RPMI7951 (cell line): Measurements from ENCODE around the gene FABP6. TPM values are rescaled to one million over a fixed set of nuclear protein-coding genes. Genes with fewer than 3 reads are reported as not detected.
"Not testable (repeated sequence)": the region's sequence is repeated elsewhere in the genome, so short reads cannot be mapped to it uniquely, and the experiment has no call there.

Experiments
- DNase-seq: peaks from one replicate; pipeline ENCODE4 v3.0.0-alpha.2; 2012; ENCODE audit warnings: low read depth
- total RNA-seq: library from RNA; depleted of rRNA; stranded (reverse); fragments of >200 nt; shearing (Covaris generic); gene quantifications from 2 replicates; pipeline ENCODE4 v1.2.3, GENCODE V29; 2014

Gene FABP6
- total RNA-seq, 1 experiment from 2014 or later: 3.6 TPM

DNA sequence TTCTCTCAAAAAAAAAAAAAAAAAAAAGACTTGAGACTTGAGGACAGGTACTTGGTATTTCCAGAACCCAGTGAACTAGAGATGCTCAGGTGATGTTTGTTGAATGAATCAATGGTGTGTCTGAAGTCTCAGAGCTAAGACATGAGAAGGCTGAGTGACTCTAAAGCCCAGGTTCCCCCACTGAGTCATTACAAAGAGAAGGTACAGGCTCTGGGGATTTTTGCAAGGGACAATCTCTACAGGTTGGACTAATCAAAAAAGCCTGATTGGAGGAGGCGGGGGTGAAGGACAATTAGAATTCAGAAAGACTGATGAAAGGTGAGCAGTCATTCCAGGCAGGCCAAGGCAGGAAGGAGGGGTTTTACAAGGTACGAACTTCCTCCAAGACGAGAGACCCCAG lies 8.2 kb upstream of the FABP6 start:
- no peak for DNase-seq

DNA sequence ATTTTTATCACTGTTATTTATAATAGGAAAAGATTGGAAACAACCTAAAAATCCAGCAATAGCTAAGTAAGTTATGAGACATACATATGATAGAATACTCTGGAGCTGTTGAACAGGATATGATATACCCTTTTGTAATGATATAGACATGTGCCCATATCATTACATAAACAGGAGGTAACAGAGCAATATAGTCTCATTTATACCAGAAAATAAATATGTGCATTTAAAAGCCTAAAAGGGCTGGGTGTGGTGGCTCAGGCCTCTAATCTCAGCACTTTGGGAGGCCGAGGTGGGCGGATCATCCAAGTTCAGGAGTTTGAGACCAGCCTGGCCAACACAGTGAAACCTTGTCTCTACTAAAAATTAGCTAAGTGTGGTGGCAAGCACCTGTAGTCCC lies 2.3 kb upstream of the FABP6 start:
- no peak for DNase-seq

DNA sequence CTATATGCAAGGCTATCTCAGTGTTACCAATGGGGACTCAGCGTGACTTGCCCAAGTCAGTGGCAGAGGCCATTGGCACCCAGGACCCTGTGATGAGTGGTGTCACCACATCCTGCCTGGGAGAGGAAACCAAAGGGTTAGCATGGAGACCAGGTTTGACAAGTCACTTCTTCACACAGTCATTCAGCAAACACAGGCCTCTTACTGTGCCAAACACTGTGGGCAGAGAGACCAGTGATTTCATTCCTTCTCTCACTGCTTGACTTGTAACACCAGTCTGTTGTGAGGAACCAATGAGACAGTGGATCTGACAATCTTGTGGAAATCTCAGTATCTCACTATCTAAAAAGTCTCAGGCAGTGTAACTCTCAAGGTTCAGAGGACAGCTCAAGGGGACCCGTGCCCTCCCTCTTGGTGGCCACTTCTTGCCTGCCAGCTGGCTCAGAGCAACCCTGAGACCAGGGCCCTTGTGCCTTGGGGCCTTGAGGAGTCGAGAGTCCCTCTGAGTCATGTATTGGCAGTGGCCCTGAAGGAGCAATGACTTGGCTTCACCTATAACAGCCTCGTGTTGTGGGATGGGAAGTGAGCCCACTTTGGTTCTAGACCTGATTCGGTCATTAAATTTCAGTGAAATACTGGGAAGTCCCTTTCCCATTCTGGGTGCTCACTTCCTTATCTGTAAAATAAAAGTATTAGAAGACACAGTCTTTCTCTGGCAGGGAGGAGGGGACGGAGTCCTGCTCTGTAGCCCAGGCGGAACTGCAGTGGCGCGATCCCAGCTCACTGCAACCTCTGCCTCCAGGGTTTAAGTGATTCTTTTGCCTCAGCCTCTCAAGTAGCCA lies 1.6 kb downstream of the FABP6 start:
- peak; percentile 95 for DNase-seq

DNA sequence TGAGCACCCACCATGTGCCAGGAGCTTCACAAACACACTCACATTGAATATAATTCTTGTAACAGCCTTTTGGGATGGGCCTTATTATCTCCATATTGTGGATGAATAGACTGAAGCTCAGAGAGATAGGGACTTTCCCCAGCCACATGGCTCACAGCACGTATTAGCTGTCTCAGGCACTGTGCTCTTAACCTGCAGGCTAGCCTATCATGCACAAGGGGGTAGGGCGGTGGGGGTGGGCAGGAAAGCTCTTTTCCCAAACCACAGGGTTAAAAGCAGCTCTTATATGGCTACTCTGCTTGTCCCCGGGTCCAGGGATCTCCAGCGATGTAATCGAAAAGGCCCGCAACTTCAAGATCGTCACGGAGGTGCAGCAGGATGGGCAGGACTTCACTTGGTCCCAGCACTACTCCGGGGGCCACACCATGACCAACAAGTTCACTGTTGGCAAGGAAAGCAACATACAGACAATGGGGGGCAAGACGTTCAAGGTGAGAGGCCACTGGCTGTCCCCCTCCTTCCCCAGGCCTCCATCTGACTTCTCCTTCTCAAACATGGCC lies 2.6 kb downstream of the FABP6 start:
- peak; percentile 51 for DNase-seq

DNA sequence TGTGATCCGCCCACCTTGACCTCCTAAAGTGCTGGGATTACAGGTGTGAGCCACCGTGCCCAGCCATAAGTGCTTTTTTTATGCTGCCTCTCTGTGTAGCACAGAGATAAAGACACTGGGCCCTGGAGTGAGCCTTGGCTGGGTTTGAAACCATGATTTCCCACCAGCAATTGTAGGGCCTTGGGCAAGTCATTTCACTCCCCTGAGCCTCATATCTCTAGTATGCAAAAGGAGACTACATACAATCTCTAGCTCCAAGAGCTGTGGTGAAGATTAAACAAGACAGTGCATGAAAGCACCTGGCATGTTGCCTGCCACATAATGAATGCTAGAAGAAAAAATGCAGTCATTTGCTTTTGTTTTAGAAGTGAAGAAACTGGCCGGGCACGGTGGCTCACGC lies 3.9 kb downstream of the FABP6 start:
- peak; percentile 47 for DNase-seq

DNA sequence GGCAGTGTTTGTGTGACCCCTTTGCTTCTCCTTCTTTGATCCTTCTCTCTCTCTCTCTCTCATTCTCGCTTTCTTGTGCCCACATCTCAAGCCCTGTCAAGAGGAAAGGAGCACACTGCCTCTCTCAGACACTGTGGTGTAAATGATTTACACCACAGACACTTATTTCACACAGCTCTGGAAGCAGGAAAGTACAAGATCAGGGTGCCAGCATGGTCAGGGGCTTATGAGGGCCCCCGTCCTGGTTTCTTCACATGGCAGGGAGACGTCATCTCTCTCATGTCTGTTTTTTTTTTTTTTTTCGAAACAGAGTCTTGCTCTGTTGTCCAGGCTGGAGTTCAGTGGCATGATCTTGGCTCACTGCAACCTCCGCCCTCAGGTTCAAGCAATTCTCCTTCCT lies 6.4 kb downstream of the FABP6 start:
- no peak for DNase-seq

DNA sequence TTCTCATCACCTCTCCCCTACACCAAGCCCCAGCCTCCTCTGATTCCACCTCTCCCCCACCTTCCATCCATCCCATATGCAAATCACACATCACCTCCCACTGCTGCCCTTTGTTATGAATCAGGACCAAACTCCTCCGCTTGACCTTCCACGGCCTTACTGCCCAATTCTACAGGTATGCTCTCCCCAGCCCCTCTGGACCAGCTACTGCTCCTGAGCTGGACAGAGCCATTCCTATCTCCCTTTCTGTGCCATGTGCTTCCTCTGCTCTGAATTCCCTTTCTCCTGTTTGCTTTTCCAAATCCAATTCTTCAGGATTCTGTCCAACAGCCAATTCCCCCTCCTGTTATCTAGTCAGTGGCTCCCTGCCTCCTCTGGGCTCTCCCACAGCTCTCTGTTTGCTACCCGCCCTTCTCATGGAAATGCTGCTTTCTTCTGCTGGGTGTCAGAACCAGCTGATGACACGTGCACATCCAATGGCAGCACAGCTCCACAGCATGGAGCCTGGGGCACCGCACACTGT lies 8.3 kb downstream of the FABP6 start:
- no peak for DNase-seq

DNA sequence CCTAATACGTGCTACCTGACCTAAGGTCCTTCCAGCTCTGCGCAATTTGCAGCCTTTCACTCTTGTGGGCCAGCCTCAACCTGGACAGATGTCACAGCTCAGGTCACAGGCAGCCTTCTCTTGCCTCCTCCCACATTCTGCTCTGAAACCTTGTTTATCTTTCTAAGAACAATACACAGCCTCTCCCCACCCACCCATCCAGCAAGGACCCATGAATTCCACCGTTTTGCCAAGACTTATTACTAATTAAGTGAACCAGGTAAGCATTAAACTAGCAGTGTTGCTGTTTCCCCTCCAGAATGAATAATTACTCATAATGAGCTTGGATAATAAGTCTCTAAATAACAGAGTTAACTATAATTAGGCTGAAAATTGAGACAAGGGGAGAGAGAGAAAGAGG lies 11.0 kb downstream of the FABP6 start:
- DNase-seq: no peak

DNA sequence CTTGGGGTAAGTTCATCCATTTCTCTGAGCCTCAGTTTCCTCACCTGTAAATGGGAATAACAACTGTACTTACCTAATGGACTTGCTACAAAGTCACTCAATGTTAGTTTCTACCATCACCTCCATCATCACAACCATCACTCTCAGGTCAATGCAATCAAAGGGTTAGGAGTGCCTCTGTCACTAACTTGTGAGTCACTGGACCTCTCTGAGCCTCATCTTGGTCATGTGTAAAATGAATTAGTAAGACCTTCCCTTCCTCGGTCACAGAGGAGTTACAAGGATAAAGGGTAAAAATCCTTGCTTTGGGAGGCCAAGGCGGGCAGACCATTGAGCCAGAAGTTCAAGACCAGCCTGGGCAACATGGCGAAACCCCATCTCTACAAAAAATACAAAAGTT lies 12.8 kb downstream of the FABP6 start:
- no peak for DNase-seq

DNA sequence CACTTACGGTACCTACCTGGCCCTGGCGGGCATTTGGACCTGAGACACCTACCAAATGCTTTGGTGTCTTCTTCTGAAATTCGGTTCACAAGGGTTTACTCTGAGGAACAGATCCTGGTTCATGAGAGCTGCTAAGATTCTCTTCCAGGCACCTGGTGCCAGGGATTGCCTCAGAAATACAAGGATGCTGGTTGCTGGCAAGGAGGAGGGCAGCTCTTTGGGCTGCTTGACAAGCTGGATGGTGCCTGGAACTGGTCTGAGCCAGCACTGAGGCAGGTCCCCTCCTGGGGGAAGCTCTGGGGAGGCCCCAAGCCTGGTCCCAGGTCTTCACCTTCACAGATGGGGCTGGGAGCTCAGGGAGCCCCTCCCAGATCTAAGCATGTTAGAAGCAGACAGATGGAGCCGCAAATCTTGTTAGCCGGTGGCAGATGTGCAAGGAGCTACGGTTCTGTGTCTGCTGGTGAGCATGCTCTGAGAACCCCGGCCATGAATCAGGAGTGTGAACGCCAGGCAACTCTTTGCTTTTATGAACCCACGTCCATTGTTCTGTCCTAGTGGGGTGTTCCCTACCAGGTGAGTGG lies 16.3 kb downstream of the FABP6 start:
- no peak for DNase-seq

DNA sequence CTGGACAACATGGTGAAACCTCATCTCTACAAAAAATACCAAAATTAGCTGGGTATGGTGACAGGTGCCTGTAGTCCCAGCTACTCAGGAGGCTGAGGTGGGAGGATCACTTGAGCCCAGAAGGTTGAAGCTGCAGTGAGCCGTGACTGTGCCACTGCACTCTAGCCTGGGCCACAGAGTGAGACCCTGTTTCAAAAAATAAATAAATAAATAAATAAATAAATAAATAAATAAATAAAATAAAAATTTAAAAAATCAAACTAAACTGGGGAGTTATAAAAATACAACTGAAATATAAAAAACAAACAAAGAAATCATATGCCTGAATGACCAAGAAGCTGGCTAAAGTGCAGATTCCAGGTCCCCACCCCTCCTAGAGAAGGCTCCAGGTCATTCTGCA lies 20.3 kb downstream of the FABP6 start:
- DNase-seq: not testable (repeated sequence)

DNA sequence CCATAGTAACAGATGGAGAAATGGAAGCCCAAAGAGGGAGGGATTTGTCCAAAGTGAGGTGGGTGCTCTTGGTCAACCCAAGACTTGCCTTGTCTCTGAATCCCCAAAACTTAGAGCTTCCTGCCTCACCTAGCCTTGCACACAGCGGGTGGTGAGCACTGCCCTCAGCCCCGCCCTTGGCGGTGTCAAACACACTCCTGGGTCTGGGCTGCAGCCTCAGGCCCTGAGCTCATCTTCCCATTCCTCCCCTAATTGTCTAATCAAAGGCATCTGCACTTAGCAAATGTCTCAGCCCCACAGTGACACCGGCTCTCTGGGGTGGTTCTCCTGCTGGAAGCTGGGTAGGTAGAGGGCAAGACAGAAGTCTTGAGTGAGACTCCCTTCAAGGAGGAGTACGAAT lies 20.9 kb downstream of the FABP6 start:
- DNase-seq: no peak

DNA sequence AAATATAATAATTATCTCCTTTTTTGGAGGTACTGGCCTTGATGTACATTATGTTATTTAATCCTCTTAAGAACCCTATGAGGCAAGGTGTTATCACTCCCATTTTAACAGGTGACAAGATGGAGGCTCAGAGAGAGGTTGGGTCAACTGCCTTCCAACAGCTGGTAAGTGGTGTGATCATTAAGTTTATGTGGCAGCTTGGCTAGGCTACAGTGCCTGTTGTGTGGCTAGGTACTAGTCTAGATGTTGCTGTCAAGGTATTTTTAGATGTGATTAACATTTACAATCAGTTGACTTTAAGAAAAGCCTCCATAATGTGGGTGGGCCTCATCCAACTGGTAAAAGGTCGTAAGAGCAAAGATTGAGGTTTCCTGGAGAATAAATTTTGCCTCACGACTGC lies 21.5 kb downstream of the FABP6 start:
- DNase-seq: no peak

DNA sequence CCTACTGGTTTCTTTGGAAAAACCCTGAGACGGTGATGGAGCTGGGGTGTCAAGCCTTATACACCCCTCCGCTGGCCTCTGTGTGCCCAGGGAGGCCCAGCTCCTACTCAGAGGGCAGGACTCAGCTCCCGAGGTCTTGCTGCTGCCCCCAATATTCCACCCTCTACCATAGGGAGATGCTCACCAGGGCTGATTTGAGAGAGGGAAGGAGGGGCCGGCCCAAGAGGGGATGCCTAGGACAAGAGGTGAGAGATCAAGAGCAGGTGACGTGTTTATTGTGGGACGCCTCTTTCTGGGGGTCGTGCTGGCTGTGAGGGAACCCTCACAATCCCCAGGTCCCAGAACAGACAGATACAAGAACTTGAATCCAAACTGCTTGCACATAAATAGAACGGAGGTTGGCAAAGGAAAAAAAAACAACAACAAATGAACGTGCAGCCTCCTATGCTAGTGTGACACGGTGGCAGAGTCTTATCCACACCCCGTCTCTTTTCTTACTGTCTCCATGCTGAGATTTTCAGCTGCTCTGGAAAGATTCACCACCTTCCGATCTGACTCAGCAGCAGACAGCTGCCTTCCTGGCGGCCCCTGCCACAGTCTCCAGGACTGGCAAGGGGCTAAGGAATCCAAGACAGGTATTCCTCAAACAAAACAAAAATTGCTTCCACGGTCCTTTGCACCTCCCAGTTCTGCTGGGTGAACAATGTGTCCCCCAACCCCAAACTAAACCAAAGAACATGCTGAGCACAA lies 22.3 kb downstream of the FABP6 start:
- no peak for DNase-seq

DNA sequence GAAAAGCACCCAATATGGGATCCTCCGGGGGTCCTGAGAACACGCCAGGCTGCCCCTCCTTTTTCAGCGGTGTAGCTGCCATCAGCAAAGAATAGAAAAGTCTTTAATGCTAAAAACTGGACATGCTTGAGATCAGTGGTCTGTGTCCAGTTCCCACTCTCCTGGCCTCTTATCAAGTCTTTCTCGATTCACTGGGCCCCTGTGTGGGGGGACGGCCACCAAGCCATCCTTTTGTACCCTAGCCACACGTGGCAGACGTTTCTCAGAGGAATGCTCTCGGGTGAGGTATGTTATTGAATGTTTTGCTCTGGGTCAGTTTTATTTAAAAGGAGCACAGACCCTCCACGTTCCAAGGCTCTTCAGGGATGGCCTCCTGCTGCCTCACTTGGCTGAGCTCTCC lies 23.6 kb downstream of the FABP6 start:
- no peak for DNase-seq

DNA sequence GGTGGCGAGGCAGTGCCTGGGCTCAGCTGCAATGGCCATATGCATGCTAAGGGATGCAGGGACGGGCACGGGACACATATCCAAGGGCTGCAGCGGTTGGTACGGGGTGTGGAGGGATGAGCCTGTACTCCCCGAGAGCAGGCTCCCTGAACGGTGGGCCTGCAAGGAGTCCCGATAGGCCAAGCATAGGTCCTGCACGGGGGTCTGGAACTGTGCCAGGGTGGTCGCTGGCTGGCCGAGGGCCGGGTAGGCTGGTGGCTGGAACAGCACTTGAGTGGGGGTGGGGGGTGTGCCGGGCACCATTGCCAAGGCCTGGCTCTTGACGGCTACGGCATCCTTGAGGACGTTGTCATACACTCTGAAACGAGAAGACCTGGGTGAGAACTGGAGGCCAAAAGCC lies 24.1 kb downstream of the FABP6 start:
- DNase-seq: no peak

DNA sequence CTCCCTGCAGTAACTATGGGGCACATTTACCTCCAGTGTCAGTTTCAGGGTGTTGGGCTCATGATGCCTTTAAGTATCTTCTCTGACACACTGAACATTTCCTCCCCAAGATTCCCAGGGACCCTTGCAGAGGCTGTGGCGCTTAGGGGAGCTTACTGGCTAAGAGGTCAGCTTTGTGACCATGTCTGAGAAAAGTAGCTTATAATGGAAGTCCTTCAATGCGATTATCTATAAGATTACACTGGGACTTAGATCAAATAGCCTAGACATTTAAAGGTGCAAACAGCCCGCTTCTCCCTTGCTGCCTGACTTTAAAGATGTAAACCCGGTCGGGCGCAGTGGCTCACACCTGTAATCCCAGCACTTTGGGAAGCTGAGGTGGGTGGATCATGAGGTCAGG lies 25.4 kb downstream of the FABP6 start:
- no peak for DNase-seq

DNA sequence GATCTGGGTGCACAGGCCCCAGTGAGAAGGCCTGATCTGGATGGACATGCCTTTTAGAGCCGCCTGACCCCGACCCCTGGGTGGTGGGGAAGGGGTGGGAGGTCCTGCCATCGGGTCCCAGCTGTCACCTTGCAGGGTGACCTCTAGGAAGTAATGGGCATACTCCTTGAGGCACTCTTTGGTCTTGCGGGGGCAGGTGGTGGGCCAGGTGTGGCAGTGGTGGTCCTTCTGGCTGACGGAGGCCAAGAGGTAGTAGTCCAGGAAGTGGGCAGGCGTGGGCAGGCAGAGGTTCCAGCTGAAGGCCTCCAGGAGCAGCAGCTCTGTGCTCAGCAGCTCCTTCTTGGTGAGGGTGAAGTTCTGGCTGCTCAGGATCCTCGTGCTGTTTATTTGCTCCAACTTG lies 30.0 kb downstream of the FABP6 start:
- DNase-seq: no peak

DNA sequence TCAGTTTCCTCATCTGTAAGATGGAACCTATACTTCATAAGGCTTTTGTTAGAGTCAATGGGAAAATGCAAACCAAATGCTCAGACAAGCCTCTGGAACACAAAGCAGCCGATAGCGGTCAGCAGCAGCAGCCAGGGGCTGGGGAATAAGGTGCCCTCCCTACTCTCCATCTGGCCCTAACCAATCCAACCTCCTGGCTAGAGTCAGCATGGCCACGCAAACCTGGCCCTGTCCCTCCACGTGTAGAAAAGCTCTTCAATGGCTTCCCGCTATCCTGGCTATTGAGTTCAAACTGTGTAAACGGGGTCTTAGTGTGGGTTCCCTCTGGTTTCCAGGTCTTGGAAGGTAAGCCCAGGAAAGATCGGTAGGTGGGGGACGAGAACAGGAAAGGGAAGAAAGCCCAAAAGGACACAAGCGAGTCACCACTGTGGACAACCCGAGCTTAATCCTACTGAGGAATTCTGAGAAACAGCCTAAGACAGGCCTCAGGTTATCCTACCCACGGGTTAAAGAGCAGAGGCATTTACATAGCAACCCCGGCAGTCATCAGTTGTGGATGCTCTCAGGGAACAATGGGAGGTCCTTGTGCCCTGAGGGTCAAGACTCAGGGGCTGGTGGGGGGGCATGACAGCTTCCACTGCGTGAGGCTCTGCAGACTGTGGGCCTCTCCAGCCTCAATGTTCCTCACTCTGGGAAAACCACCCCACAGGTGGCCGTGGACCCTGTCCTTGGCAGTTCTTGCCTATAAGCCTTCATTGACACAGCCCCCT lies 30.9 kb downstream of the FABP6 start:
- DNase-seq: no peak

DNA sequence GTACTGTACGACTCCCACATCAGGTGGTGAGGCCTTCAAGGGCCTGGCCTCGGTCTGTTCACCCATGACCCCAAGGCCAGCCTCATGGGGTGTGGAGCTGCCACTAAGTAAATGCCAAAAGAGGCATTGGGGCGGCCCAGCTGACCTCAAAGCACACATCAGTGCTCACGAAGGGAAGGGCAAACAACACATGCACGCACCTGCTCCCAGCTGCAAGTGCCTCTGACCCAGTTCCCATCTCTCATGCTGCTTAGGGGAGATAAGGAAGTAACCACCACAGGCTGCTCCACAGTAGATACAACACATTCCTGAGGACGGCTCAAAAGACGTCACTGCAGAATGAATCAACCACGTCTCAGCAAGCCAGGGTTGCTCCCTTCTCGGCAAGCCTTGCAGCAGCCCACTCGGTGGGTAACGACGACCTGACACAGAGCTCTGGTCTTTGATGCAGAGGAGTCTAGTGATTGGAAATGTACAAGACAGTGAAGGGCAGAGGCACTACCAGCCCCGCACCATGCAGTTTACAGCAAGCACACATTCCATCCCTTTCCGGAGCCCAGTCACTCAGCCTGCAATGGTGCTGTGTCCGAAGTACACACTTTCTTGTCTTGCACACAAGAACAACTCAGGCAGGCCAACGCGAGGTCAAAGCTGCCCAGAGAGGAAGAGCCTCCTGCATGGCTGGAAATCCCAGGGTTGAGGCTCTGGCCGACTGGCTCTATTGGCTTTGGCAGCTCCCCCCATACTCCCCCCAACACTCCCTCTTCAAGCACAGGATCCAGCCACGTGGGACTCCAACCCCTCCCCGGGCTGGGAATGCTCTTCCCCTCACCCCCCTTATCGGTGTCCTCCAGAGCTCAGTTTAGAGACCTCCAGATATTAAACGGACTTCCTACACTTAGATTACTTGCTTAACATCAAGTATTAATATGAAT lies 31.8 kb downstream of the FABP6 start:
- DNase-seq: no peak
